HepG2 (cell line): ENCODE data around the gene AGAP1. TPM values are rescaled to one million over a fixed set of nuclear protein-coding genes. Genes with fewer than 3 reads are reported as not detected.

Source experiments
- ATAC-seq: fragments of 200-7000 bp; cut with Tn5 transposase; 3 replicates; pipeline ENCODE4 v1.9.1; 2020; ENCODE audit warnings: mild to moderate bottlenecking, moderate library complexity
- BruUV-seq: library from RNA; stranded (reverse); fragments of 400-500 nt; replicated peaks from 2 replicates; lab custom pipeline; 2021; lab: Mats Ljungman, UMichigan
- CTCF ChIA-PET: fragments of 300-600 bp; formaldehyde crosslinking; extraction: SDS; loops from one replicate; lab custom pipeline; 2021; ENCODE audit warnings: low total read pairs, inconsistent platforms, low intra/inter-chr PET ratio; lab: Yijun Ruan, JAX
- POLR2A ChIA-PET: fragments of 350-600 bp; sonication (Branson Sonifier 250); formaldehyde crosslinking; loops from one replicate; lab custom pipeline; 2020; ENCODE audit warnings: antibody characterized with exemption, inconsistent platforms; lab: Yijun Ruan, JAX
- DNase-seq: peaks from one replicate; pipeline ENCODE4 v3.0.0-alpha.2; 2015; ENCODE audit warnings: low spot score
- FAIRE-seq: peaks from 3 replicates; lab custom pipeline; 2011; peaks lifted over from hg19 to GRCh38; lab: Jason Lieb, UNC
- H2AFZ ChIP-seq: one replicate; pipeline ENCODE4 v1.6.1; 2011; ENCODE audit warnings: low read length, inconsistent platforms
- H3K27ac ChIP-seq: fragments of 300-600 bp; 3 replicates; pipeline ENCODE4 v1.8.0; 2011; ENCODE audit warnings: mixed run types, mild to moderate bottlenecking, mixed read lengths, low read length, inconsistent platforms; ENCODE audit not compliant: insufficient read depth; ENCODE audit errors: extremely low read length
- H3K27me3 ChIP-seq, 2 experiments: fragments of 200-600 bp in 1 of 2; 2 replicates in 1 of 2; 3 replicates in 1 of 2; pipeline versions ENCODE4 v1.6.0 to v1.8.0; 2011; ENCODE audit warnings: low read length in 2 of 2, mild to moderate bottlenecking in 2 of 2, moderate library complexity in 2 of 2, inconsistent platforms in 1 of 2; ENCODE audit not compliant: insufficient read depth in 2 of 2, control insufficient read depth in 1 of 2
- H3K36me3 ChIP-seq, 2 experiments: fragments of 200-600 bp in 1 of 2; replicated peaks in 1 of 2; 2 replicates in 1 of 2; 3 replicates in 1 of 2; pipeline versions ENCODE4 v1.5.1 to v1.8.0; 2011; ENCODE audit warnings: low read length in 2 of 2, inconsistent platforms in 1 of 2; ENCODE audit not compliant: insufficient read depth in 2 of 2, control insufficient read depth in 1 of 2
- H3K4me1 ChIP-seq: 2 replicates; pipeline ENCODE4 v1.5.1; 2012; ENCODE audit warnings: low read length, inconsistent platforms; ENCODE audit not compliant: insufficient read depth
- H3K4me2 ChIP-seq: 2 replicates; pipeline ENCODE4 v1.6.0; 2011; ENCODE audit warnings: low read depth, low read length, inconsistent platforms
- H3K4me3 ChIP-seq, 3 experiments: fragments of 200-600 bp in 1 of 3; sonication (generic), shearing (Covaris generic) in 1 of 3; replicated peaks in 1 of 3; 2 replicates each; pipeline ENCODE4 v1.5.1; 2011 to 2016; ENCODE audit warnings: low read length in 3 of 3, inconsistent platforms in 2 of 3, low read depth in 2 of 3, mild to moderate bottlenecking in 2 of 3, control low read depth in 1 of 3, mixed read lengths in 1 of 3; ENCODE audit not compliant: insufficient read depth in 1 of 3
- H3K79me2 ChIP-seq: one replicate; pipeline ENCODE4 v1.6.1; 2011; ENCODE audit warnings: low read length, inconsistent platforms; ENCODE audit not compliant: insufficient read depth
- H3K9ac ChIP-seq: 2 replicates; pipeline ENCODE4 v1.6.0; 2011; ENCODE audit warnings: mild to moderate bottlenecking, low read depth, low read length, inconsistent platforms; ENCODE audit not compliant: insufficient read depth
- H3K9me3 ChIP-seq: 2 replicates; pipeline ENCODE4 v1.5.1; 2012; ENCODE audit warnings: mild to moderate bottlenecking, low read length
- H4K20me1 ChIP-seq: 2 replicates; pipeline ENCODE4 v1.6.0; 2011; ENCODE audit warnings: inconsistent platforms, mild to moderate bottlenecking, low read length, moderate library complexity; ENCODE audit not compliant: insufficient read depth
- HMGXB4 ChIP-seq, 2 experiments: sonication (generic) in 1 of 2; formaldehyde crosslinking in 1 of 2; IDR thresholded peaks; 2 replicates each; pipeline versions ENCODE4 v1.4.0 to v1.6.1; 2018 to 2020; ENCODE audit warnings: missing genetic modification reagents in 2 of 2, borderline replicate concordance in 1 of 2, low read depth in 1 of 2, mild to moderate bottlenecking in 1 of 2, missing biosample characterization in 1 of 2
- ZBTB33 ChIP-seq: sonication (generic); formaldehyde crosslinking; IDR thresholded peaks from 2 replicates; pipeline ENCODE4 v1.4.0; 2020; ENCODE audit warnings: missing genetic modification reagents
- ZNF143 ChIP-seq: sonication (generic); formaldehyde crosslinking; IDR thresholded peaks from 2 replicates; pipeline ENCODE4 v1.4.0; 2020; ENCODE audit warnings: missing genetic modification reagents
- ZNF350 ChIP-seq: sonication (generic); formaldehyde crosslinking; IDR thresholded peaks from 2 replicates; pipeline ENCODE4 v1.4.0; 2020; ENCODE audit warnings: mild to moderate bottlenecking, low read depth, missing genetic modification reagents, borderline replicate concordance
- WGBS: methylation state at CpG from one replicate; pipeline ENCODE4 v1.1.6; 2017; ENCODE audit warnings: low lambda C conversion rate; 5-methylcytosine and 5-hydroxymethylcytosine counted together
- in situ Hi-C: cut with HindIII; loops from 2 replicates; pipeline ENCODE4 v1.10.0; 2017; ENCODE audit warnings: low pct_unique_long_range_greater_than_20kb; ENCODE audit not compliant: extremely low pct_ligation_motif_present
- intact Hi-C: fragments of 100-400 bp; cut with micrococcal nuclease; formaldehyde crosslinking; loops from one replicate; pipeline ENCODE4 v1.10.0; 2022; ENCODE audit not compliant: unreplicated experiment
- polyA plus RNA-seq, 8 experiments: library from polyadenylated mRNA; depleted of rRNA in 3 of 8; stranded (reverse) in 7 of 8; unstranded in 1 of 8; fragments of >200 nt; fragmentation: Illumina TruSeq in 4 of 8; extraction: Trizol in 4 of 8; gene quantifications; 2 replicates each; pipeline versions ENCODE4 v1.2.1 to v1.2.3, GENCODE V29; 2011 to 2016; ENCODE audit warnings: low read depth in 4 of 8, missing spikeins in 1 of 8, mixed read lengths in 1 of 8; ENCODE audit not compliant: insufficient read depth in 1 of 8
- total RNA-seq, 5 experiments: library from RNA; depleted of rRNA; stranded (reverse); fragments of >200 nt; fragmentation: Illumina TruSeq; extraction: Trizol; gene quantifications; 2 replicates each; pipeline ENCODE4 v1.2.3, GENCODE V29; 2016; ENCODE audit warnings: low read depth in 1 of 5

The AGAP1 gene
- total and polyA plus RNA-seq, 2 of the 13 experiments (the other 11 are each of a cell fraction or from before 2014, with no cell fraction given): 21.2 to 32.7 TPM

GRCh38 chr2:236167297-236168109 is 673.7 kb downstream of the AGAP1 start (continued):
- TF ChIP-seq HMGXB4 (CRISPR knock-in tag; IDR thresholded peaks at IDR 0.05; ENCODE audit: borderline replicate concordance in 1 of 2, low read depth in 1 of 2) (peak; percentile 48 to 67; a peak in 1 of 4 replicates), ZNF143 (peak; percentile 43; the same call in 1 of the 2 replicates)

- peaks cover 21% of the 10 kb centered on the region for H4K20me1 ChIP-seq
- no peak for FAIRE-seq
- no peaks in the 10 kb centered on the region for H3K79me2 ChIP-seq
- no peaks in the 10 kb centered on the region for H3K9me3 ChIP-seq
- H3K27ac ChIP-seq: no peak within 1 kb of the TSS
- BruUV-seq: no TSS peak
- CTCF ChIA-PET: no interaction called here
- no peaks in the 10 kb centered on the region for H3K36me3 ChIP-seq
- in situ Hi-C loops: no loop called here
- peak within 1 kb of the TSS; percentile 53 to 72 (median 54); a peak in 4 of 6 replicates for H3K4me3 ChIP-seq
- peaks cover 35 to 100% of the 10 kb centered on the region in 2 experiments for H3K27me3 ChIP-seq
- H3K4me2 ChIP-seq: peak within 1 kb of the TSS; percentile 84
- H3K4me1 ChIP-seq: peaks cover 19% of the 10 kb centered on the region
- 67% methylated on average over 80 of the region's 105 CpGs for WGBS
- no peak within 1 kb of the TSS for H2AFZ ChIP-seq
- intact Hi-C loops: no loop called here
- no peak for ATAC-seq
- no peak for DNase-seq
- POLR2A ChIA-PET: no interaction called here
- no peak for TF ChIP-seq ZNF350 (CRISPR knock-in tag)
- TF ChIP-seq ZBTB33: peak; percentile 43; the same call in 1 of the 2 replicates
- H3K9ac ChIP-seq: no peak within 1 kb of the TSS
Measured at GRCh38 chr2:236168110-236169080, 674.6 kb downstream of the AGAP1 start, which contains the start of gene GBX2. Gene GBX2 (minus strand): TSS chr2:236168386. CDS start chr2:236167971, 415 bp downstream.
